GM23248 (cell line): ENCODE measurements around the gene CDK13. TPM values are rescaled to one million over a fixed set of nuclear protein-coding genes. Genes with fewer than 3 reads are reported as not detected.

Experiments used
- DNase-seq: peaks from one replicate; pipeline ENCODE4 v3.0.0-alpha.2; 2015
- H2AFZ ChIP-seq: fragments of 200-600 bp; sonication (generic); 2 replicates; pipeline ENCODE4 v1.6.1; 2016; ENCODE audit warnings: antibody characterized with exemption
- H3F3A ChIP-seq: fragments of 200-600 bp; sonication (generic); 2 replicates; pipeline ENCODE4 v1.6.1; 2016; ENCODE audit warnings: mild to moderate bottlenecking, antibody characterized with exemption, mixed run types; ENCODE audit not compliant: insufficient read depth
- H3K27ac ChIP-seq: fragments of 200-600 bp; sonication (generic); 2 replicates; pipeline ENCODE4 v1.5.1; 2016; ENCODE audit warnings: mild to moderate bottlenecking
- H3K27me3 ChIP-seq: fragments of 200-600 bp; sonication (generic); replicated peaks from 2 replicates; pipeline ENCODE4 v1.6.1; 2016; ENCODE audit warnings: mild to moderate bottlenecking; ENCODE audit not compliant: insufficient read depth
- H3K36me3 ChIP-seq: fragments of 200-600 bp; sonication (generic); 2 replicates; pipeline ENCODE4 v1.6.1; 2016; ENCODE audit warnings: low read depth, mild to moderate bottlenecking
- H3K4me1 ChIP-seq: fragments of 200-600 bp; sonication (generic); 2 replicates; pipeline ENCODE4 v1.6.1; 2016; ENCODE audit warnings: mild to moderate bottlenecking; ENCODE audit not compliant: insufficient read depth
- H3K4me2 ChIP-seq: fragments of 200-600 bp; sonication (generic); one replicate; pipeline ENCODE4 v1.6.1; 2016; ENCODE audit warnings: mild to moderate bottlenecking; ENCODE audit not compliant: unreplicated experiment
- H3K4me3 ChIP-seq: fragments of 200-600 bp; sonication (generic); 2 replicates; pipeline ENCODE4 v1.5.1; 2016; ENCODE audit warnings: mild to moderate bottlenecking
- H3K79me2 ChIP-seq: fragments of 200-600 bp; sonication (generic); 2 replicates; pipeline ENCODE4 v1.6.1; 2016; ENCODE audit warnings: mild to moderate bottlenecking; ENCODE audit not compliant: insufficient read depth
- H3K9ac ChIP-seq: fragments of 200-600 bp; sonication (generic); 2 replicates; pipeline ENCODE4 v1.6.1; 2016; ENCODE audit warnings: mild to moderate bottlenecking
- H3K9me2 ChIP-seq: fragments of 200-600 bp; sonication (generic); 2 replicates; pipeline ENCODE4 v1.6.1; 2016; ENCODE audit warnings: mixed run types, mild to moderate bottlenecking, moderate library complexity; ENCODE audit not compliant: insufficient read depth
- H3K9me3 ChIP-seq: fragments of 200-600 bp; sonication (generic); one replicate; pipeline ENCODE4 v1.6.1; 2017; ENCODE audit warnings: low read depth
- H4K20me1 ChIP-seq: fragments of 200-600 bp; sonication (generic); 2 replicates; pipeline ENCODE4 v1.6.0; 2016; ENCODE audit not compliant: insufficient read depth
- EZH2 ChIP-seq: fragments of 200-600 bp; sonication (generic); IDR thresholded peaks from 2 replicates; pipeline ENCODE4 v1.6.1; 2018; ENCODE audit warnings: antibody characterized with exemption, mild to moderate bottlenecking; ENCODE audit not compliant: insufficient read depth, poor library complexity, severe bottlenecking
- EZH2phosphoT487 ChIP-seq: fragments of 200-600 bp; sonication (generic); IDR thresholded peaks from 2 replicates; pipeline ENCODE4 v1.6.1; 2018; ENCODE audit warnings: antibody characterized with exemption, moderate library complexity, mild to moderate bottlenecking, low read depth; ENCODE audit not compliant: insufficient read depth
- WGBS, 2 experiments: methylation state at CpG; one replicate each; pipeline ENCODE4 v1.1.6; 2015 to 2017; ENCODE audit warnings: low lambda C conversion rate in 2 of 2, low coverage in 1 of 2; ENCODE audit errors: missing lambda C conversion rate in 2 of 2; 5-methylcytosine and 5-hydroxymethylcytosine counted together
- in situ Hi-C: fragments of 300-500 bp; cut with MboI; formaldehyde crosslinking; loops from 2 replicates; pipeline ENCODE4 v1.15.0; 2020
- polyA plus RNA-seq: library from polyadenylated mRNA; unstranded; fragments of >200 nt; fragmentation: Nextera tagmentation; extraction: Ambion mirVana; gene quantifications from 2 replicates; pipeline ENCODE4 v1.2.1, GENCODE V29; 2016
- total RNA-seq: library from RNA; depleted of rRNA; stranded (reverse); fragments of >200 nt; shearing (Covaris generic); gene quantifications from 2 replicates; pipeline ENCODE4 v1.2.3, GENCODE V29; 2014

The CDK13 gene
- total and polyA plus RNA-seq, 2 experiments from 2014 or later = 13.3 to 41.4 TPM

GRCh38 chr7:40024048-40024447, 74.0 kb downstream of the CDK13 start:
- 82 to 86% methylated on average over 5 of the region's 5 CpGs for WGBS, 2 experiments
- no peak for DNase-seq
- TF ChIP-seq EZH2phosphoT487 (no peak), EZH2 (no peak)
- H3K27ac ChIP-seq = no peak overlapping the region
- no peak overlapping the region for H3K9ac ChIP-seq
- no peaks in the 10 kb centered on the region for H3K4me1 ChIP-seq
- H3F3A ChIP-seq = 0 out of 2 replicates have a peak, but pooled peaks cover 2% of the 10 kb centered on the region
- no peaks in the 10 kb centered on the region for H3K9me2 ChIP-seq
- H2AFZ ChIP-seq = no peak overlapping the region
- H4K20me1 ChIP-seq = no peaks in the 10 kb centered on the region
- no peaks in the 10 kb centered on the region for H3K27me3 ChIP-seq
- H3K9me3 ChIP-seq = no peaks in the 10 kb centered on the region
- H3K4me3 ChIP-seq = no peak overlapping the region
- in situ Hi-C loops = no loop called here
- peaks cover 7% of the 10 kb centered on the region; the same call in 1 of the 2 replicates for H3K36me3 ChIP-seq
- peaks cover 37% of the 10 kb centered on the region for H3K79me2 ChIP-seq
- H3K4me2 ChIP-seq = no peak overlapping the region

GRCh38 chr7:40024841-40025240, 74.8 kb downstream of the CDK13 start:
- H3K4me2 ChIP-seq = no peak overlapping the region
- TF ChIP-seq EZH2phosphoT487 = no peak

GRCh38 chr7:40027545-40027944, 77.5 kb downstream of the CDK13 start:
- no peaks in the 10 kb centered on the region for H3F3A ChIP-seq
- H4K20me1 ChIP-seq = no peaks in the 10 kb centered on the region; the same call in 1 of the 2 replicates
- H3K9ac ChIP-seq = no peak overlapping the region
- DNase-seq = no peak
- no peak overlapping the region for H3K27ac ChIP-seq
- in situ Hi-C loops = no loop called here
- TF ChIP-seq EZH2phosphoT487 (no peak), EZH2 (no peak)
- H3K36me3 ChIP-seq = peaks cover 5% of the 10 kb centered on the region; the same call in 1 of the 2 replicates
- peaks cover 50% of the 10 kb centered on the region for H3K79me2 ChIP-seq
- no peaks in the 10 kb centered on the region for H3K27me3 ChIP-seq
- H3K4me3 ChIP-seq = no peak overlapping the region
- no peaks in the 10 kb centered on the region for H3K9me3 ChIP-seq
- no peaks in the 10 kb centered on the region for H3K4me1 ChIP-seq
- no peaks in the 10 kb centered on the region for H3K9me2 ChIP-seq
- H3K4me2 ChIP-seq = no peak overlapping the region
- H2AFZ ChIP-seq = no peak overlapping the region
- 97 to 98% methylated on average over 4 of the region's 4 CpGs for WGBS, 2 experiments

More at GRCh38 chr7:40024841-40025240, 74.8 kb downstream of the CDK13 start:
- no peak overlapping the region for H3K4me3 ChIP-seq
- WGBS, 2 experiments = 94 to 98% methylated on average over 3 of the region's 3 CpGs
- no peaks in the 10 kb centered on the region for H3K4me1 ChIP-seq
- H3K27me3 ChIP-seq = no peaks in the 10 kb centered on the region
- H3K79me2 ChIP-seq = peaks cover 30% of the 10 kb centered on the region; the same call in 1 of the 2 replicates
- no peak overlapping the region for H3K27ac ChIP-seq
- H2AFZ ChIP-seq = no peak overlapping the region
- H4K20me1 ChIP-seq = no peaks in the 10 kb centered on the region
- in situ Hi-C loops = no loop called here
- H3K9me2 ChIP-seq = no peaks in the 10 kb centered on the region
- H3K36me3 ChIP-seq = no peaks in the 10 kb centered on the region
- H3F3A ChIP-seq = 0 out of 2 replicates have a peak, but pooled peaks cover 2% of the 10 kb centered on the region
- DNase-seq = no peak
- H3K9ac ChIP-seq = no peak overlapping the region
- H3K9me3 ChIP-seq = no peaks in the 10 kb centered on the region

- in situ Hi-C loops = no loop called here
- Histone ChIP-seq H3K27me3 (no peaks in the 10 kb centered on the region), H2AFZ (no peak overlapping the region), H4K20me1 (no peaks in the 10 kb centered on the region; the same call in 1 of the 2 replicates), H3K9me3 (no peaks in the 10 kb centered on the region), H3F3A (no peaks in the 10 kb centered on the region), H3K36me3 (peaks cover 8% of the 10 kb centered on the region; the same call in 1 of the 2 replicates), H3K4me1 (no peaks in the 10 kb centered on the region), H3K9ac (no peak overlapping the region), H3K79me2 (peaks cover 80% of the 10 kb centered on the region), H3K4me3 (no peak overlapping the region), H3K9me2 (no peaks in the 10 kb centered on the region), H3K27ac (no peak overlapping the region), H3K4me2 (no peak overlapping the region)
- WGBS, 2 experiments = 39 to 42% methylated on average over 1 of the region's 1 CpG
- TF ChIP-seq EZH2phosphoT487 = no peak
- TF ChIP-seq EZH2 = no peak
- DNase-seq = no peak
Measured at GRCh38 chr7:40033826-40034225, 83.8 kb downstream of the CDK13 start.

GRCh38 chr7:40041456-40041855, 91.4 kb downstream of the CDK13 start:
- Histone ChIP-seq H3K79me2 (peaks cover 95% of the 10 kb centered on the region), H3K36me3 (peaks cover 13% of the 10 kb centered on the region; the same call in 1 of the 2 replicates), H4K20me1 (no peaks in the 10 kb centered on the region), H3K27ac (no peak overlapping the region), H3F3A (no peaks in the 10 kb centered on the region), H3K9ac (no peak overlapping the region), H3K9me3 (no peaks in the 10 kb centered on the region), H3K27me3 (no peaks in the 10 kb centered on the region), H3K4me2 (no peak overlapping the region), H3K4me1 (no peaks in the 10 kb centered on the region), H3K9me2 (no peaks in the 10 kb centered on the region), H2AFZ (no peak overlapping the region), H3K4me3 (no peak overlapping the region)
- TF ChIP-seq EZH2phosphoT487 (no peak), EZH2 (no peak)
- in situ Hi-C loops = no loop called here
- 95 to 99% methylated on average over 2 of the region's 2 CpGs for WGBS, 2 experiments
- DNase-seq = no peak
